Mucosa of rectum (tissue), 2 donors: Measurements from ENCODE around the gene ZNG1A.
"Not testable (repeated sequence)": the region's sequence is repeated elsewhere in the genome, so short reads cannot be mapped to it uniquely, and the experiment has no call there.

ENCODE experiments used
- H3K27ac ChIP-seq, 2 donors: one replicate each; pipeline ENCODE4 v1.7.0; 2013; ENCODE audit warnings: inconsistent platforms in 2 of 2, low read depth in 2 of 2, low read length in 2 of 2
- H3K27me3 ChIP-seq, 2 donors: one replicate each; pipeline ENCODE4 v1.7.0; 2013; ENCODE audit warnings: low read length in 2 of 2; ENCODE audit not compliant: control insufficient read depth in 2 of 2, insufficient read depth in 2 of 2
- H3K36me3 ChIP-seq, 2 donors: one replicate each; pipeline ENCODE4 v1.7.0; 2013; ENCODE audit warnings: low read length in 2 of 2; ENCODE audit not compliant: control insufficient read depth in 2 of 2, insufficient read depth in 2 of 2
- H3K4me1 ChIP-seq, 2 donors: one replicate each; pipeline ENCODE4 v1.7.0; 2013; ENCODE audit warnings: low read length in 2 of 2, mild to moderate bottlenecking in 1 of 2; ENCODE audit not compliant: control insufficient read depth in 2 of 2, insufficient read depth in 2 of 2
- H3K4me3 ChIP-seq, 2 donors: one replicate each; pipeline ENCODE4 v1.7.0; 2013; ENCODE audit warnings: low read length in 2 of 2
- H3K9ac ChIP-seq, 2 donors: one replicate each; pipeline ENCODE4 v1.7.0; 2013; ENCODE audit warnings: low read length in 2 of 2, low read depth in 1 of 2, mild to moderate bottlenecking in 1 of 2
- H3K9me3 ChIP-seq, 2 donors: one replicate each; pipeline ENCODE4 v1.7.0; 2013; ENCODE audit warnings: low read length in 2 of 2; ENCODE audit not compliant: control insufficient read depth in 2 of 2
- donor health status: healthy.
- donor health status: Normal muscosa, but diverticular disease.

ZNG1A gene

GRCh38 chr9:199601-200000, 20.7 kb upstream of the ZNG1A start:
- not testable (repeated sequence) for H3K27me3 ChIP-seq, H3K9ac ChIP-seq, H3K4me1 ChIP-seq, H3K9me3 ChIP-seq, H3K36me3 ChIP-seq, H3K4me3 ChIP-seq, H3K27ac ChIP-seq

GRCh38 chr9:178140-178825, 573 bp downstream of the ZNG1A start:
- H3K9ac ChIP-seq, H3K9me3 ChIP-seq, H3K4me1 ChIP-seq, H3K36me3 ChIP-seq, H3K27me3 ChIP-seq: not testable (repeated sequence)
- Histone ChIP-seq H3K4me3 (peak overlapping the region in 1 of 2 donors; percentile 63), H3K27ac (peak overlapping the region in 1 of 2 donors; percentile 38)

- H3K36me3 ChIP-seq, H3K27ac ChIP-seq, H3K4me3 ChIP-seq, H3K4me1 ChIP-seq, H3K9me3 ChIP-seq, H3K27me3 ChIP-seq, H3K9ac ChIP-seq: not testable (repeated sequence)
These were observed 9.1 kb downstream of the ZNG1A start for GRCh38 chr9:169757-170156.

GRCh38 chr9:159871-160270, 19.0 kb downstream of the ZNG1A start:
- H3K36me3 ChIP-seq, H3K4me1 ChIP-seq, H3K27me3 ChIP-seq, H3K4me3 ChIP-seq, H3K9ac ChIP-seq, H3K9me3 ChIP-seq, H3K27ac ChIP-seq: not testable (repeated sequence)

- not testable (repeated sequence) for H3K36me3 ChIP-seq, H3K9me3 ChIP-seq, H3K27ac ChIP-seq, H3K4me1 ChIP-seq, H3K27me3 ChIP-seq, H3K4me3 ChIP-seq, H3K9ac ChIP-seq
These were observed 27.7 kb downstream of the ZNG1A start for GRCh38 chr9:151173-151572.

GRCh38 chr9:139880-140279, 39.0 kb downstream of the ZNG1A start:
- H3K9ac ChIP-seq, H3K4me3 ChIP-seq, H3K4me1 ChIP-seq, H3K27ac ChIP-seq, H3K36me3 ChIP-seq, H3K9me3 ChIP-seq, H3K27me3 ChIP-seq: not testable (repeated sequence)

- not testable (repeated sequence) for H3K9ac ChIP-seq, H3K27me3 ChIP-seq, H3K27ac ChIP-seq, H3K4me1 ChIP-seq, H3K4me3 ChIP-seq, H3K9me3 ChIP-seq, H3K36me3 ChIP-seq
These were observed 60.8 kb downstream of the ZNG1A start, which contains the start of gene FOXD4 for GRCh38 chr9:117995-118467. Gene FOXD4, minus strand, starts transcription at chr9:118417. Its CDS starts 298 bp downstream, at chr9:118119.

GRCh38 chr9:117144-117994, 61.5 kb downstream of the ZNG1A start:
- H3K36me3 ChIP-seq, H3K4me3 ChIP-seq, H3K4me1 ChIP-seq, H3K27ac ChIP-seq, H3K9ac ChIP-seq, H3K9me3 ChIP-seq: not testable (repeated sequence)
- peaks cover 9 to 14% of the 10 kb centered on the region in 2 donors for H3K27me3 ChIP-seq

- H3K36me3 ChIP-seq, H3K4me3 ChIP-seq, H3K9me3 ChIP-seq, H3K4me1 ChIP-seq, H3K27ac ChIP-seq, H3K9ac ChIP-seq: not testable (repeated sequence)
- H3K27me3 ChIP-seq, result peaks cover 9 to 14% of the 10 kb centered on the region in 2 donors
These were observed 62.4 kb downstream of the ZNG1A start for GRCh38 chr9:116239-117077.

GRCh38 chr9:115118-115451, 63.8 kb downstream of the ZNG1A start:
- not testable (repeated sequence) for H3K9ac ChIP-seq, H3K9me3 ChIP-seq, H3K4me1 ChIP-seq, H3K4me3 ChIP-seq, H3K36me3 ChIP-seq, H3K27ac ChIP-seq
- peaks cover 9 to 14% of the 10 kb centered on the region in 2 donors for H3K27me3 ChIP-seq
